Esophagus squamous epithelium (tissue), 4 donors: ENCODE results near the gene BICD2.

Source experiments
- POLR2A ChIP-seq, 4 donors: fragments of 450-650 bp; IDR thresholded peaks; one replicate each; pipeline ENCODE4 v1.6.1; 2017; ENCODE audit warnings: antibody characterized with exemption in 4 of 4, mild to moderate bottlenecking in 4 of 4, moderate library complexity in 3 of 4
- TF ChIP-seq, protein P1 (sequence below), 6 experiments: fragments of 450-650 bp in 4 of 6; fragments of 200-600 bp in 2 of 6; sonication (generic) in 2 of 6; IDR thresholded peaks; one replicate each; pipeline ENCODE4 v1.5.1; 2016 to 2019; ENCODE audit warnings: antibody characterized with exemption in 6 of 6, mild to moderate bottlenecking in 4 of 6, moderate library complexity in 4 of 6

DNA sequence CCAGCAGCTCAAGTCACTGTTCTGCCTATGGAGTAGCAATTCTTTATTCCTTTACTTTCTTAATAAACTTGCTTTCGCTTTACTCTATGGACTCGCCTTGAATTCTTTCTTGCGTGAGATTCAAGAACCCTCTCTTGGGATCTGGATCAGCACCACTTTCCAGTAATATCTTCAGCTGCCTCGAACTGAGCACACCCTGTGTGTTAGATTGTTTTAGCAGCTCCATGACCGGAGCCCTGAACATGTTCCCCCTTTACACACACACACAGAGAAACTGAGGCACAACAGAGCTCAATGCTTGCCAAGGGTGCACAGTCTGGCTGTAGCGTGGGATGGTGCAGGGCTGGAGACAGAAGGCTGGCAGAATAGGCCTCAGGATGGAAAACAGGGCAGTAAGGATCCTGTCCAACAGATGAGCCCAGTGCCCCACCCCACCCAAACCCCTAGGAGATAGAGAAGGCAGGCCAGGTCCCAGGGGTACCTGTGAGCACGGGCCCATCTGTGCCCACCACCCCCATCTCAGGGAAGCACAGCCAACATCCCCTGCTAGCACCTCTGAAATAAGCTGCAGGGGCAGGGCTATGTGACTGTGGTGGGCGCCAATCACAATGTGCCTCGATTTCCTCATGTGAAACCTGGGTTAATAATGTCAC lies 27.9 kb downstream of the BICD2 start:
- TF ChIP-seq, protein P1, sequence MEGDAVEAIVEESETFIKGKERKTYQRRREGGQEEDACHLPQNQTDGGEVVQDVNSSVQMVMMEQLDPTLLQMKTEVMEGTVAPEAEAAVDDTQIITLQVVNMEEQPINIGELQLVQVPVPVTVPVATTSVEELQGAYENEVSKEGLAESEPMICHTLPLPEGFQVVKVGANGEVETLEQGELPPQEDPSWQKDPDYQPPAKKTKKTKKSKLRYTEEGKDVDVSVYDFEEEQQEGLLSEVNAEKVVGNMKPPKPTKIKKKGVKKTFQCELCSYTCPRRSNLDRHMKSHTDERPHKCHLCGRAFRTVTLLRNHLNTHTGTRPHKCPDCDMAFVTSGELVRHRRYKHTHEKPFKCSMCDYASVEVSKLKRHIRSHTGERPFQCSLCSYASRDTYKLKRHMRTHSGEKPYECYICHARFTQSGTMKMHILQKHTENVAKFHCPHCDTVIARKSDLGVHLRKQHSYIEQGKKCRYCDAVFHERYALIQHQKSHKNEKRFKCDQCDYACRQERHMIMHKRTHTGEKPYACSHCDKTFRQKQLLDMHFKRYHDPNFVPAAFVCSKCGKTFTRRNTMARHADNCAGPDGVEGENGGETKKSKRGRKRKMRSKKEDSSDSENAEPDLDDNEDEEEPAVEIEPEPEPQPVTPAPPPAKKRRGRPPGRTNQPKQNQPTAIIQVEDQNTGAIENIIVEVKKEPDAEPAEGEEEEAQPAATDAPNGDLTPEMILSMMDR (IDR thresholded peaks at IDR 0.05) = no peak
- no peak for TF ChIP-seq POLR2A (IDR thresholded peaks at IDR 0.05)
